ENCODE results near the gene CAPZA1. TPM values are rescaled to one million over a fixed set of nuclear protein-coding genes. Genes with fewer than 3 reads are reported as not detected.

The CAPZA1 gene
- total RNA-seq: 221 and 230 TPM in 2 replicates

GRCh38 chr1:112619518-112620376 lies at the start of gene CAPZA1:
Gene CAPZA1 (plus strand): TSS chr1:112619832. CDS start chr1:112619845, 13 bp downstream.

GRCh38 chr1:112618721-112619517 lies 713 bp upstream of the CAPZA1 start, which contains the start of gene ST7L:
Gene ST7L (minus strand): TSS chr1:112619141. CDS start chr1:112619113, 28 bp downstream.

GRCh38 chr1:112674440-112674985 lies 54.9 kb downstream of the CAPZA1 start, which contains the start of gene MOV10:
Gene MOV10 (plus strand): TSS chr1:112674659. CDS start chr1:112674913, 254 bp downstream.

GRCh38 chr1:112706505-112707220 lies 87.0 kb downstream of the CAPZA1 start, which contains the start of gene RHOC:
Gene RHOC (minus strand): TSS chr1:112707127. CDS start chr1:112703799, 3,328 bp downstream.

DNA sequence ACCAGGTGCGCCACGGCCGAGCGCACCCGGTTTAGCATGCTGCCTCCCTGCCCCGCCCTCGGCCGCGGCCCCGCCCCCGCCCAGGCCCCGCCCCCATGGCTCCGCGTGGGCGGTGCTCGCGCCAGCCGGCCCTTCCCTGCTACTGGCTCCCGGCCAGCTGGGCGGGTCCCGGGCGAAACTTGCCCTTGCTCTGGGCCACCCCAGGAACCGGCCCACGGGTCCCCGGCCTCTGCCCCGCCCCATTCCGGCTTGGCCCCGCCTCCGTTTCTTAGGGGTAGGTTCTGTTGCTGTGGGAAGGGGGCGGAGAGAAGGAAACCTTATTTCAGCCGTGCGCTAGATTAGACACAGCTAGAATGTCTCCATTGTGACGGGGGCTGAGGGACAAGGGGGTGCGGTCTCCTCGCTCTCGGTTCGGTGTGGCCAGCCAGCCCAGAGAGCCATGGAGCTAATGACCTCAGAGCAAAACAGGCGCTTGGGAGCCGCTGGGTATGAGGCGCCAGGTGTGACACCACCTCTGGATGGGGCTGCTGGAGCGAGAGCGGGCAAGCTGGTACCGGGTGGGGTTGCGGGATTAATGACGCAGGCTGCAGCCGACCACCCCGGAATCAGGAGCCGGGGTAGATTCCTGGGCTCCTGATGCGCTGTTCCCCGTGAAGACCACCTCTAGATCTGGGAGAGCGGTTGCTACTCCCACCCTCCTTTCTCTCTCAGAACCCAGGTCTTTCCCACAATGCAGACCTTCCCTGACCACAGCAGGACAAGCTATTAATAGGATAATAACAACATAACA lies 95.8 kb downstream of the CAPZA1 start, which contains the start of gene PPM1J:
PPM1J (minus strand) TSS at position 69 of the 790 bp plus-strand sequence; CDS start at position 38, 31 bp downstream.

Other genes starting within 250 kb of the CAPZA1 start
- 12.2 and 19.4 TPM in 2 replicates for gene CTTNBP2NL, start 223.6 kb upstream of the CAPZA1 start, total RNA-seq
- gene WNT2B, start 110.9 kb upstream of the CAPZA1 start, total RNA-seq: 0.56 and 0.65 TPM in 2 replicates
- 9.7 and 10.6 TPM in 2 replicates for gene ST7L, start 691 bp upstream of the CAPZA1 start, total RNA-seq
- gene MOV10, start 54.8 kb downstream of the CAPZA1 start, total RNA-seq: 35.3 and 52.7 TPM in 2 replicates
- 418 and 470 TPM in 2 replicates for gene RHOC, start 87.3 kb downstream of the CAPZA1 start, total RNA-seq
- gene PPM1J, start 95.5 kb downstream of the CAPZA1 start, total RNA-seq: 4.9 and 6.4 TPM in 2 replicates

Data from airway epithelial cell (primary cell).